RPMI8226 (cell line): ENCODE measurements around the gene STX2.

Experiments
- DNase-seq: peaks from one replicate; pipeline ENCODE4 v3.0.0-alpha.2; 2015

Gene STX2

GRCh38 chr12:130829391-130830245 is 9.4 kb downstream of the STX2 start:
- DNase-seq: no peak

- DNase-seq: no peak
Measured at GRCh38 chr12:130828895-130829294, 10.2 kb downstream of the STX2 start.

GRCh38 chr12:130827432-130827831 is 11.6 kb downstream of the STX2 start:
- peak; percentile 72 for DNase-seq

GRCh38 chr12:130826151-130826801 is 12.8 kb downstream of the STX2 start:
- DNase-seq: peak; percentile 21

GRCh38 chr12:130825771-130826150 is 13.3 kb downstream of the STX2 start:
- DNase-seq: no peak

GRCh38 chr12:130819681-130820080 is 19.4 kb downstream of the STX2 start:
- DNase-seq: no peak

GRCh38 chr12:130818635-130819576 is 20.1 kb downstream of the STX2 start:
- peak; percentile 44 for DNase-seq

GRCh38 chr12:130818272-130818634 is 20.8 kb downstream of the STX2 start:
- DNase-seq: no peak

- DNase-seq: no peak
Measured at GRCh38 chr12:130817804-130818203, 21.2 kb downstream of the STX2 start.

- no peak for DNase-seq
Measured at GRCh38 chr12:130816097-130816496, 23.0 kb downstream of the STX2 start.

- no peak for DNase-seq
Measured at GRCh38 chr12:130815028-130815741, 23.9 kb downstream of the STX2 start.

- DNase-seq: no peak
Measured at GRCh38 chr12:130813949-130814348, 25.1 kb downstream of the STX2 start.

- no peak for DNase-seq
Measured at GRCh38 chr12:130813436-130813835, 25.6 kb downstream of the STX2 start.

GRCh38 chr12:130809791-130810190 is 29.3 kb downstream of the STX2 start:
- no peak for DNase-seq

- DNase-seq: no peak
Measured at GRCh38 chr12:130807309-130807708, 31.7 kb downstream of the STX2 start.

GRCh38 chr12:130806574-130806973 is 32.5 kb downstream of the STX2 start:
- DNase-seq: no peak

- no peak for DNase-seq
Measured at GRCh38 chr12:130805635-130806034, 33.4 kb downstream of the STX2 start.

- no peak for DNase-seq
Measured at GRCh38 chr12:130804216-130804615, 34.8 kb downstream of the STX2 start.

GRCh38 chr12:130803702-130804101 is 35.3 kb downstream of the STX2 start:
- DNase-seq: no peak

GRCh38 chr12:130800312-130800711 is 38.7 kb downstream of the STX2 start:
- no peak for DNase-seq

GRCh38 chr12:130799051-130799450 is 40.0 kb downstream of the STX2 start:
- DNase-seq: no peak

- no peak for DNase-seq
Measured at GRCh38 chr12:130796985-130797686, 41.9 kb downstream of the STX2 start.
